Neural cell (in vitro differentiated cells): ENCODE measurements around the gene CENPQ. TPM values are rescaled to one million over a fixed set of nuclear protein-coding genes. Genes with fewer than 3 reads are reported as not detected.
A peak's percentile ranks its signal among the peaks of the same experiment; 100 is the strongest.

Source experiments
- H2AFZ ChIP-seq: fragments of 200-600, 300-800 bp; sonication (generic), shearing (Covaris generic); 2 replicates; pipeline ENCODE4 v1.6.0; 2014; ENCODE audit warnings: low read depth, mild to moderate bottlenecking, antibody characterized with exemption, low read length, moderate library complexity
- H3F3A ChIP-seq: fragments of 200-600 bp; shearing (Covaris generic); 2 replicates; pipeline ENCODE4 v1.6.1; 2016; ENCODE audit warnings: mild to moderate bottlenecking, moderate library complexity, mixed read lengths, antibody characterized with exemption, low read length; ENCODE audit not compliant: insufficient read depth, poor library complexity, severe bottlenecking
- H3K27ac ChIP-seq: fragments of 200-600, 300-800 bp; sonication (generic), shearing (Covaris generic); 2 replicates; pipeline ENCODE4 v1.5.1; 2014; ENCODE audit warnings: mild to moderate bottlenecking, low read length, moderate library complexity
- H3K27me3 ChIP-seq: fragments of 300-800, 200-600 bp; sonication (generic), shearing (Covaris generic); 2 replicates; pipeline ENCODE4 v1.6.0; 2014; ENCODE audit warnings: mild to moderate bottlenecking, low read depth, low read length, moderate library complexity; ENCODE audit not compliant: insufficient read depth
- H3K36me3 ChIP-seq: fragments of 300-800, 200-600 bp; sonication (generic), shearing (Covaris generic); 2 replicates; pipeline ENCODE4 v1.5.1; 2014; ENCODE audit warnings: mild to moderate bottlenecking, antibody characterized with exemption, low read length, moderate library complexity; ENCODE audit not compliant: insufficient read depth
- H3K4me2 ChIP-seq: fragments of 300-800, 200-600 bp; sonication (generic), shearing (Covaris generic); 2 replicates; pipeline ENCODE4 v1.6.0; 2014; ENCODE audit warnings: mild to moderate bottlenecking, low read length
- H3K4me3 ChIP-seq: fragments of 300-800, 200-600 bp; sonication (generic), shearing (Covaris generic); 2 replicates; pipeline ENCODE4 v1.5.1; 2014; ENCODE audit warnings: mild to moderate bottlenecking, low read length, moderate library complexity
- H3K79me2 ChIP-seq: fragments of 200-600 bp; shearing (Covaris generic); replicated peaks from 2 replicates; pipeline ENCODE4 v1.6.0; 2014; ENCODE audit warnings: mild to moderate bottlenecking, low read length, moderate library complexity; ENCODE audit not compliant: insufficient read depth
- H3K9ac ChIP-seq: fragments of 300-800, 200-600 bp; sonication (generic), shearing (Covaris generic); 2 replicates; pipeline ENCODE4 v1.6.1; 2016; ENCODE audit warnings: mild to moderate bottlenecking, low read length, mixed read lengths
- H3K9me2 ChIP-seq: fragments of 200-600 bp; shearing (Covaris generic); 2 replicates; pipeline ENCODE4 v1.6.1; 2016; ENCODE audit warnings: mild to moderate bottlenecking, low read length, mixed read lengths; ENCODE audit not compliant: insufficient read depth
- H3K9me3 ChIP-seq: fragments of 200-600, 300-800 bp; sonication (generic), shearing (Covaris generic); 2 replicates; pipeline ENCODE4 v1.6.1; 2016; ENCODE audit warnings: mild to moderate bottlenecking, mixed run types, low read length, moderate library complexity, mixed read lengths
- H4K20me1 ChIP-seq: fragments of 200-600 bp; shearing (Covaris generic); 2 replicates; pipeline ENCODE4 v1.6.1; 2016; ENCODE audit warnings: mild to moderate bottlenecking, mixed run types; ENCODE audit not compliant: insufficient read depth
- CTCF ChIP-seq: fragments of 450-650 bp; IDR thresholded peaks from 2 replicates; pipeline ENCODE4 v1.5.1; 2014; ENCODE audit warnings: antibody characterized with exemption, mild to moderate bottlenecking, moderate library complexity; ENCODE audit not compliant: poor library complexity, severe bottlenecking
- EP300 ChIP-seq: fragments of 450-650 bp; conservative IDR thresholded peaks from 2 replicates; pipeline ENCODE4 v1.6.1; 2014; ENCODE audit warnings: antibody characterized with exemption, mild to moderate bottlenecking, moderate library complexity; ENCODE audit not compliant: poor library complexity, severe bottlenecking
- EZH2 ChIP-seq: fragments of 200-600, 300-800 bp; shearing (Covaris generic), sonication (generic); IDR thresholded peaks from 2 replicates; pipeline ENCODE4 v1.6.1; 2014; ENCODE audit warnings: antibody characterized with exemption, low read length, borderline replicate concordance, mild to moderate bottlenecking; ENCODE audit not compliant: insufficient read depth, poor library complexity, severe bottlenecking
- MXI1 ChIP-seq: fragments of 450-650 bp; conservative IDR thresholded peaks from 2 replicates; pipeline ENCODE4 v1.6.1; 2014; ENCODE audit warnings: antibody characterized with exemption, mild to moderate bottlenecking; ENCODE audit not compliant: poor library complexity, severe bottlenecking
- POLR2AphosphoS5 ChIP-seq: IDR thresholded peaks from 2 replicates; pipeline ENCODE4 v1.6.1; 2012
- RAD21 ChIP-seq: fragments of 450-650 bp; conservative IDR thresholded peaks from 2 replicates; pipeline ENCODE4 v1.6.1; 2014; ENCODE audit warnings: antibody characterized with exemption, mild to moderate bottlenecking, moderate library complexity
- REST ChIP-seq: IDR thresholded peaks from 2 replicates; pipeline ENCODE4 v1.6.1; 2012; ENCODE audit warnings: borderline replicate concordance
- SMC3 ChIP-seq: fragments of 450-650 bp; conservative IDR thresholded peaks from 2 replicates; pipeline ENCODE4 v1.6.1; 2014; ENCODE audit warnings: antibody characterized with exemption, mild to moderate bottlenecking, moderate library complexity; ENCODE audit not compliant: poor library complexity
- TAF1 ChIP-seq: IDR thresholded peaks from 2 replicates; pipeline ENCODE4 v1.6.1; 2012; ENCODE audit warnings: low read depth
- polyA plus RNA-seq: library from polyadenylated mRNA; depleted of rRNA; stranded (reverse); fragments of >200 nt; gene quantifications from 2 replicates; pipeline ENCODE4 v1.2.3, GENCODE V29; 2014

CENPQ gene
- polyA plus RNA-seq, 1 donor from 2014 or later, result 8.8 TPM

GRCh38 chr6:49531774-49532569 lies 68.8 kb downstream of the CENPQ start:
- Histone ChIP-seq H3K27ac (no peak overlapping the region), H2AFZ (no peak overlapping the region), H3K4me3 (no peak overlapping the region), H4K20me1 (no peaks in the 10 kb centered on the region), H3K9ac (no peak overlapping the region), H3F3A (no peaks in the 10 kb centered on the region), H3K79me2 (no peaks in the 10 kb centered on the region), H3K4me2 (no peak overlapping the region), H3K9me3 (no peaks in the 10 kb centered on the region), H3K9me2 (no peaks in the 10 kb centered on the region), H3K36me3 (no peaks in the 10 kb centered on the region), H3K27me3 (no peaks in the 10 kb centered on the region)
- TF ChIP-seq TAF1, result no peak
- TF ChIP-seq RAD21, result peak; percentile 79
- TF ChIP-seq CTCF, result peak; percentile 96
- TF ChIP-seq SMC3, result peak; percentile 88

- H3K79me2 ChIP-seq, result no peaks in the 10 kb centered on the region
- TF ChIP-seq SMC3 (no peak), POLR2AphosphoS5 (no peak), REST (no peak)
- H3F3A ChIP-seq, result no peaks in the 10 kb centered on the region
- no peaks in the 10 kb centered on the region for H3K27me3 ChIP-seq
- H2AFZ ChIP-seq, result no peak overlapping the region
- H3K9ac ChIP-seq, result no peak overlapping the region
- H3K9me2 ChIP-seq, result no peaks in the 10 kb centered on the region
- H3K9me3 ChIP-seq, result no peaks in the 10 kb centered on the region
- no peaks in the 10 kb centered on the region for H3K36me3 ChIP-seq
- no peak overlapping the region for H3K27ac ChIP-seq
- H4K20me1 ChIP-seq, result no peaks in the 10 kb centered on the region
- H3K4me2 ChIP-seq, result no peak overlapping the region
- H3K4me3 ChIP-seq, result no peak overlapping the region
Observed at GRCh38 chr6:49535795-49536194, 72.6 kb downstream of the CENPQ start.

DNA sequence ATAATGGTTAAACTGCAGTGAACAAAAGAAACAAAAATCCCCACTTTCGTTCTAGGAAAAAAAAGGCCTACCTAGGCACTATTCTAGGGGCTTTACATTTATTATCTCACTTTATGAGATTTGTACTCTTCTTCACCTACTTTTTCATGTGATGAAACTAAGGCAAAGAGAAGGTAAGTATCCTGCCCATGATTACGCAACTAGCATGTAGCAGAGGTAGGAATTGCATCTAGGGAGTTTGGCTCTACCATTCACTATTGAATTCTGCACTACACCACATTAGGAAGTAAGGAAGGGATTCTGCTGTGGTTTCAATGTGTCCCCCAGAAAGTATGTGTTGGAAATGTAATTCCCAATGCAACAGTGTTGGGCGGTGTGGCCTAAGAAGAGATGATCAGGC lies 75.9 kb downstream of the CENPQ start:
- Histone ChIP-seq H4K20me1 (no peaks in the 10 kb centered on the region), H3K27ac (no peak overlapping the region), H3K36me3 (no peaks in the 10 kb centered on the region), H3K79me2 (no peaks in the 10 kb centered on the region), H3K9me3 (no peaks in the 10 kb centered on the region), H3K4me3 (no peak overlapping the region), H3K27me3 (no peaks in the 10 kb centered on the region), H3K4me2 (no peak overlapping the region), H2AFZ (no peak overlapping the region), H3K9me2 (no peaks in the 10 kb centered on the region), H3K9ac (no peak overlapping the region), H3F3A (no peaks in the 10 kb centered on the region)
- TF ChIP-seq SMC3 (no peak), CTCF (no peak), RAD21 (no peak), TAF1 (no peak), REST (no peak), EP300 (no peak), MXI1 (no peak), EZH2 (no peak), POLR2AphosphoS5 (no peak)
